Activated CD4-positive, alpha-beta T cell treated with anti-CD3 and anti-CD28 coated beads, Interleukin-2, amount 10 ng/mL, durations not matched to agents 24 days and 14 days (primary cell): ENCODE data around the gene PPIA. TPM values are rescaled to one million over a fixed set of nuclear protein-coding genes. Genes with fewer than 3 reads are reported as not detected.
"Not testable (repeated sequence)": the region's sequence is repeated elsewhere in the genome, so short reads cannot be mapped to it uniquely, and the experiment has no call there.

Experiments
- DNase-seq: peaks from one replicate; pipeline ENCODE4 v3.0.0; 2022
- H3K27ac Mint-ChIP-seq: one replicate; pipeline ENCODE4 v1.8.0; 2022; ENCODE audit warnings: mild to moderate bottlenecking, mixed read lengths
- H3K27me3 Mint-ChIP-seq: one replicate; pipeline ENCODE4 v1.8.0; 2022; ENCODE audit warnings: mixed read lengths
- H3K36me3 Mint-ChIP-seq: one replicate; pipeline ENCODE4 v1.8.0; 2022; ENCODE audit warnings: low read depth, mild to moderate bottlenecking, mixed read lengths
- H3K4me1 Mint-ChIP-seq: one replicate; pipeline ENCODE4 v1.8.0; 2021; ENCODE audit warnings: mixed read lengths
- H3K4me3 Mint-ChIP-seq: one replicate; pipeline ENCODE4 v1.8.0; 2022; ENCODE audit warnings: mild to moderate bottlenecking, moderate library complexity, mixed read lengths
- H3K9me3 Mint-ChIP-seq: one replicate; pipeline ENCODE4 v1.8.0; 2021; ENCODE audit warnings: mixed read lengths
- intact Hi-C: fragments of 100-400 bp; cut with micrococcal nuclease; formaldehyde crosslinking; loops from one replicate; pipeline ENCODE4 v1.15.1; 2023
- total RNA-seq: library from RNA; stranded (reverse); gene quantifications from 2 replicates; pipeline ENCODE4 v1.2.3, GENCODE V29; 2022

PPIA gene
- total RNA-seq, 1 donor from 2014 or later = 2,368 TPM

- Mint-ChIP-seq H3K36me3 (peaks cover 48% of the 10 kb centered on the region), H3K27ac (peak overlapping the region; percentile 34), H3K4me1 (peaks cover 27% of the 10 kb centered on the region), H3K4me3 (peak overlapping the region; percentile 23), H3K27me3 (no peaks in the 10 kb centered on the region), H3K9me3 (no peaks in the 10 kb centered on the region)
- DNase-seq = peak; percentile 76
- intact Hi-C loops = no loop called here
Observed at GRCh38 chr7:44767912-44768627, 28.4 kb upstream of the PPIA start.

- no peak for DNase-seq
- Mint-ChIP-seq H3K4me1 (peaks cover 27% of the 10 kb centered on the region), H3K27ac (no peak overlapping the region), H3K9me3 (no peaks in the 10 kb centered on the region), H3K4me3 (peak overlapping the region; percentile 23), H3K36me3 (peaks cover 41% of the 10 kb centered on the region), H3K27me3 (no peaks in the 10 kb centered on the region)
- intact Hi-C loops = no loop called here
Observed at GRCh38 chr7:44768628-44769371, 27.7 kb upstream of the PPIA start.

- Mint-ChIP-seq H3K27me3 (no peaks in the 10 kb centered on the region), H3K27ac (peak overlapping the region; percentile 69), H3K4me3 (no peak overlapping the region), H3K36me3 (peaks cover 39% of the 10 kb centered on the region), H3K9me3 (no peaks in the 10 kb centered on the region), H3K4me1 (peaks cover 27% of the 10 kb centered on the region)
- intact Hi-C loops = no loop called here
- DNase-seq = no peak
Observed at GRCh38 chr7:44769376-44769775, 27.1 kb upstream of the PPIA start.

- Mint-ChIP-seq H3K4me3 (peak overlapping the region; percentile 15), H3K27ac (peak overlapping the region; percentile 69), H3K36me3 (peaks cover 37% of the 10 kb centered on the region), H3K9me3 (no peaks in the 10 kb centered on the region), H3K27me3 (peaks cover 2% of the 10 kb centered on the region), H3K4me1 (peaks cover 27% of the 10 kb centered on the region)
- DNase-seq = peak; percentile 78
- intact Hi-C loops = no loop called here
Observed at GRCh38 chr7:44769776-44770294, 26.6 kb upstream of the PPIA start.

GRCh38 chr7:44771358-44771757 is 25.1 kb upstream of the PPIA start:
- peaks cover 27% of the 10 kb centered on the region for H3K4me1 Mint-ChIP-seq
- intact Hi-C loops = no loop called here
- H3K4me3 Mint-ChIP-seq = no peak overlapping the region
- DNase-seq = no peak
- peaks cover 26% of the 10 kb centered on the region for H3K36me3 Mint-ChIP-seq
- no peaks in the 10 kb centered on the region for H3K9me3 Mint-ChIP-seq
- no peak overlapping the region for H3K27ac Mint-ChIP-seq
- H3K27me3 Mint-ChIP-seq = peaks cover 2% of the 10 kb centered on the region

- H3K4me3 Mint-ChIP-seq = no peak overlapping the region
- DNase-seq = no peak
- peaks cover 26% of the 10 kb centered on the region for H3K4me1 Mint-ChIP-seq
- H3K9me3 Mint-ChIP-seq = no peaks in the 10 kb centered on the region
- H3K36me3 Mint-ChIP-seq = peaks cover 21% of the 10 kb centered on the region
- intact Hi-C loops = no loop called here
- peaks cover 2% of the 10 kb centered on the region for H3K27me3 Mint-ChIP-seq
- no peak overlapping the region for H3K27ac Mint-ChIP-seq
Observed at GRCh38 chr7:44772440-44772839, 24.0 kb upstream of the PPIA start.

- H3K4me3 Mint-ChIP-seq = no peak overlapping the region
- DNase-seq = no peak
- H3K4me1 Mint-ChIP-seq = peaks cover 21% of the 10 kb centered on the region
- H3K36me3 Mint-ChIP-seq = peaks cover 16% of the 10 kb centered on the region
- peaks cover 2% of the 10 kb centered on the region for H3K27me3 Mint-ChIP-seq
- H3K9me3 Mint-ChIP-seq = no peaks in the 10 kb centered on the region
- intact Hi-C loops = no loop called here
- H3K27ac Mint-ChIP-seq = no peak overlapping the region
Observed at GRCh38 chr7:44772867-44773266, 23.6 kb upstream of the PPIA start.

- peaks cover 13% of the 10 kb centered on the region for H3K4me1 Mint-ChIP-seq
- DNase-seq, H3K9me3 Mint-ChIP-seq, H3K4me3 Mint-ChIP-seq, H3K36me3 Mint-ChIP-seq, H3K27ac Mint-ChIP-seq, intact Hi-C loops, H3K27me3 Mint-ChIP-seq: not testable (repeated sequence)
Observed at GRCh38 chr7:44774486-44774885, 22.0 kb upstream of the PPIA start.

- intact Hi-C loops = no loop called here
- Mint-ChIP-seq H3K36me3 (no peaks in the 10 kb centered on the region), H3K27me3 (peaks cover 2% of the 10 kb centered on the region)
Observed at GRCh38 chr7:44775383-44776107, 20.9 kb upstream of the PPIA start.

GRCh38 chr7:44776211-44776610 is 20.3 kb upstream of the PPIA start:
- Mint-ChIP-seq H3K4me3 (no peak overlapping the region), H3K27me3 (peaks cover 2% of the 10 kb centered on the region), H3K36me3 (no peaks in the 10 kb centered on the region), H3K27ac (no peak overlapping the region), H3K4me1 (peaks cover 3% of the 10 kb centered on the region), H3K9me3 (no peaks in the 10 kb centered on the region)
- DNase-seq = no peak
- intact Hi-C loops = no loop called here

More at GRCh38 chr7:44775383-44776107, 20.9 kb upstream of the PPIA start:
- Mint-ChIP-seq H3K27ac (no peak overlapping the region), H3K4me3 (no peak overlapping the region), H3K9me3 (no peaks in the 10 kb centered on the region), H3K4me1 (peaks cover 4% of the 10 kb centered on the region)
- DNase-seq = no peak

- Mint-ChIP-seq H3K36me3 (no peaks in the 10 kb centered on the region), H3K4me3 (no peak overlapping the region), H3K27ac (no peak overlapping the region), H3K9me3 (peaks cover 5% of the 10 kb centered on the region), H3K4me1 (no peaks in the 10 kb centered on the region), H3K27me3 (peaks cover 3% of the 10 kb centered on the region)
- intact Hi-C loops = no loop called here
- DNase-seq = no peak
Observed at GRCh38 chr7:44782460-44782859, 14.0 kb upstream of the PPIA start.

- intact Hi-C loops = no loop called here
- no peak overlapping the region for H3K4me3 Mint-ChIP-seq
- H3K36me3 Mint-ChIP-seq = no peaks in the 10 kb centered on the region
- no peak overlapping the region for H3K27ac Mint-ChIP-seq
- H3K4me1 Mint-ChIP-seq = no peaks in the 10 kb centered on the region
- H3K9me3 Mint-ChIP-seq = peaks cover 5% of the 10 kb centered on the region
- DNase-seq = no peak
- H3K27me3 Mint-ChIP-seq = peaks cover 3% of the 10 kb centered on the region
Observed at GRCh38 chr7:44783407-44783806, 13.1 kb upstream of the PPIA start.

GRCh38 chr7:44784364-44784763 is 12.1 kb upstream of the PPIA start:
- intact Hi-C loops = no loop called here
- Mint-ChIP-seq H3K36me3 (no peaks in the 10 kb centered on the region), H3K4me3 (no peak overlapping the region), H3K4me1 (no peaks in the 10 kb centered on the region), H3K27me3 (peaks cover 3% of the 10 kb centered on the region), H3K27ac (no peak overlapping the region), H3K9me3 (peaks cover 5% of the 10 kb centered on the region)
- DNase-seq = no peak

- intact Hi-C loops, H3K4me1 Mint-ChIP-seq, H3K36me3 Mint-ChIP-seq, H3K9me3 Mint-ChIP-seq, DNase-seq, H3K27me3 Mint-ChIP-seq, H3K27ac Mint-ChIP-seq, H3K4me3 Mint-ChIP-seq: not testable (repeated sequence)
Observed at GRCh38 chr7:44785218-44785617, 11.3 kb upstream of the PPIA start.
